ENCODE results near the gene CORO1C. TPM values are rescaled to one million over a fixed set of nuclear protein-coding genes. Genes with fewer than 3 reads are reported as not detected.
A peak's percentile ranks its signal among the peaks of the same experiment; 100 is the strongest.

Gene CORO1C
- total RNA-seq, 1 donor from 2014 or later, result 171 TPM

GRCh38 chr12:108677381-108677780, 53.9 kb downstream of the CORO1C start:
- no peak for DNase-seq (ENCODE audit: low read depth, low spot score)
- Mint-ChIP-seq H3K27ac (ENCODE audit: unreplicated experiment) (no peak overlapping the region), H3K4me3 (no peak overlapping the region), H3K9me3 (no peaks in the 10 kb centered on the region), H3K4me1 (peaks cover 16% of the 10 kb centered on the region), H3K27me3 (ENCODE audit: low read depth) (no peaks in the 10 kb centered on the region), H3K36me3 (ENCODE audit: low read depth) (peaks cover 9% of the 10 kb centered on the region)
- no peak for TF ChIP-seq CTCF (conservative IDR thresholded peaks at IDR 0.05)

- peaks cover 9% of the 10 kb centered on the region for H3K36me3 Mint-ChIP-seq (ENCODE audit: low read depth)
- H3K9me3 Mint-ChIP-seq, result no peaks in the 10 kb centered on the region
- no peak for TF ChIP-seq CTCF (conservative IDR thresholded peaks at IDR 0.05)
- H3K27ac Mint-ChIP-seq (ENCODE audit: unreplicated experiment), result no peak overlapping the region
- DNase-seq (ENCODE audit: low read depth, low spot score), result no peak
- peaks cover 21% of the 10 kb centered on the region for H3K4me1 Mint-ChIP-seq
- H3K27me3 Mint-ChIP-seq (ENCODE audit: low read depth), result no peaks in the 10 kb centered on the region
- H3K4me3 Mint-ChIP-seq, result no peak overlapping the region
Measured at GRCh38 chr12:108676707-108677106, 54.6 kb downstream of the CORO1C start.

DNA sequence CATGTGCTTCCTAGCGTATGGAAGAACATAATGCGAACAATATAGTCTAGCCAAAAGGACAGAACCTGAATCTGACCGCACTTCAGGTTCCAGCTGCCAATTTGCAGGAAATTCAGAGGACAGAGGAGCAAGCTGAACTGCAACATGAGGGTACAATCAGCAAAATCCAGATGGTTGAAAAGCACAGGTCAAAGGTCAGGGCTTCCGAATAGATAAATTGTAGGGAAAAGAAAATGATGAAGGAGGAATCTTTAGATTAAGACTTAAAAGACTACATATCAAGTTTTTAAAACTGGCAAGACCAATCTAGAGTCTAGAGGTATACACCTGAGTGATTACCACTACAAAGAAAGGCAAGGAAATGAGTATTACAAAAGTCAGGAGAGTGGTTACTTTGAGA, 55.5 kb downstream of the CORO1C start:
- H3K27me3 Mint-ChIP-seq (ENCODE audit: low read depth), result no peaks in the 10 kb centered on the region
- DNase-seq (ENCODE audit: low read depth, low spot score), result no peak
- no peak overlapping the region for H3K4me3 Mint-ChIP-seq
- no peaks in the 10 kb centered on the region for H3K9me3 Mint-ChIP-seq
- peaks cover 28% of the 10 kb centered on the region for H3K4me1 Mint-ChIP-seq
- H3K36me3 Mint-ChIP-seq (ENCODE audit: low read depth), result peaks cover 9% of the 10 kb centered on the region
- H3K27ac Mint-ChIP-seq (ENCODE audit: unreplicated experiment), result peak overlapping the region; percentile 21
- TF ChIP-seq CTCF (conservative IDR thresholded peaks at IDR 0.05), result no peak

DNA sequence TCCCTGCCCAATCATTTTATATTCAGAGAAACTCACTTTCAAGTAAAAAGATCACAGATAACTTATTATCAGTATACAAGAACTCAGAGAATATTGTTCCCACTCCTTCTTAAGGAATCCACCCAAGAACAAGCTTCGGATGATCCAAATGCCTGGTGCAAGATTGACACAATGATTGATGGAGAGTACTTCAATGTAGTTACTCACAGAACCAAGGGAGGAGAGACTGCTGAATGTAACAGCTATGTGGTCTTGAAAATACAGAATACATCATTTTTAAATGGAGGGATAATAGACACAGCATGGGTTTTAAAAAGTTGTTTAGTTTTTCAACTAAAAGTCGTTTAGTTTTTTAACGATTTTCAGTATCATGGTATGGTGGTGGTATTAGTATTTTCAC, 59.3 kb downstream of the CORO1C start:
- Mint-ChIP-seq H3K27me3 (ENCODE audit: low read depth) (no peaks in the 10 kb centered on the region), H3K4me3 (no peak overlapping the region), H3K36me3 (ENCODE audit: low read depth) (peaks cover 9% of the 10 kb centered on the region), H3K4me1 (peaks cover 37% of the 10 kb centered on the region), H3K9me3 (no peaks in the 10 kb centered on the region), H3K27ac (ENCODE audit: unreplicated experiment) (no peak overlapping the region)
- DNase-seq (ENCODE audit: low read depth, low spot score), result no peak
- no peak for TF ChIP-seq CTCF (conservative IDR thresholded peaks at IDR 0.05)

DNA sequence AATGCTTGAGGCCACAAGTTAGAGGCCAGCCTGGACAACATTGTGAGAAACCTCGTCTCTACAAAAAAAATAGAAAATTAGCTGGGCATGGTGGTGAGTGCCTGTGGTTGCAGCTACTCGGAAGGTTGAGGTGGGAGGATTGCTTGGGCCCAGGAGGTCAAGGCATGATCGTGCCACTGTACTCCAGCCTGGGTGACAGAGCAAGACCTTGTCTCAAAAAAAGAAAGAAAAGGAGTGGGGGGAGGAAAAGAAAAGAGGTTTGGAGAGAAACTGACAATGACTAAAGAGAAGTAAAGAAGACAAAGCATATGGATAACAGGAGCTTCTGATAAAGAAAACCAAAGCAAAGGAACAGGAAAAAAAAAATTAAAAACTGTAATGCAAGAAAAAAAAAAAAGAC, 60.2 kb downstream of the CORO1C start:
- DNase-seq (ENCODE audit: low read depth, low spot score), result no peak
- Mint-ChIP-seq H3K9me3 (no peaks in the 10 kb centered on the region), H3K36me3 (ENCODE audit: low read depth) (peaks cover 9% of the 10 kb centered on the region), H3K27ac (ENCODE audit: unreplicated experiment) (peak overlapping the region; percentile 75), H3K4me3 (no peak overlapping the region), H3K27me3 (ENCODE audit: low read depth) (no peaks in the 10 kb centered on the region), H3K4me1 (peaks cover 46% of the 10 kb centered on the region)
- no peak for TF ChIP-seq CTCF (conservative IDR thresholded peaks at IDR 0.05)

Measured in neural crest cell (in vitro differentiated cells).